H1 (cell line): ENCODE measurements around the gene TAS2R5. TPM values are rescaled to one million over a fixed set of nuclear protein-coding genes. Genes with fewer than 3 reads are reported as not detected.

Experiments
- ATF2 ChIP-seq: IDR thresholded peaks from 2 replicates; pipeline ENCODE4 v1.6.1; 2012; ENCODE audit warnings: low read length, inconsistent platforms
- polyA plus RNA-seq, 7 experiments: library from polyadenylated mRNA; depleted of rRNA in 3 of 7; stranded (reverse) in 5 of 7; unstranded in 2 of 7; fragments of >200 nt in 5 of 7; fragments of 200-250 nt in 2 of 7; gene quantifications; 1 replicate in 5 of 7; 2 replicates in 1 of 7; 4 replicates in 1 of 7; pipeline versions ENCODE4 v1.2.1 to v1.2.3, GENCODE V29; 2011 to 2013; ENCODE audit warnings: missing spikeins in 2 of 7, mixed read lengths in 2 of 7
- total RNA-seq: library from RNA; stranded (reverse); fragmentation: NEBNext Ultra II Directional; extraction: Animal tissue kit (Norgen Biotek cat#: 25700); gene quantifications from 2 replicates; pipeline ENCODE4 v1.2.1, GENCODE V29; 2021

TAS2R5 gene
- total and polyA plus RNA-seq, 2 of the 8 experiments (the other 6 are each of a cell fraction or from before 2014, with no cell fraction given): 1.5 to 6.2 TPM

GRCh38 chr7:141789917-141790316, at the start of gene TAS2R5 (continued):
- TF ChIP-seq ATF2: no peak
